ENCODE results near the gene RHOV.
A peak's percentile ranks its signal among the peaks of the same experiment; 100 is the strongest.

RHOV gene

DNA sequence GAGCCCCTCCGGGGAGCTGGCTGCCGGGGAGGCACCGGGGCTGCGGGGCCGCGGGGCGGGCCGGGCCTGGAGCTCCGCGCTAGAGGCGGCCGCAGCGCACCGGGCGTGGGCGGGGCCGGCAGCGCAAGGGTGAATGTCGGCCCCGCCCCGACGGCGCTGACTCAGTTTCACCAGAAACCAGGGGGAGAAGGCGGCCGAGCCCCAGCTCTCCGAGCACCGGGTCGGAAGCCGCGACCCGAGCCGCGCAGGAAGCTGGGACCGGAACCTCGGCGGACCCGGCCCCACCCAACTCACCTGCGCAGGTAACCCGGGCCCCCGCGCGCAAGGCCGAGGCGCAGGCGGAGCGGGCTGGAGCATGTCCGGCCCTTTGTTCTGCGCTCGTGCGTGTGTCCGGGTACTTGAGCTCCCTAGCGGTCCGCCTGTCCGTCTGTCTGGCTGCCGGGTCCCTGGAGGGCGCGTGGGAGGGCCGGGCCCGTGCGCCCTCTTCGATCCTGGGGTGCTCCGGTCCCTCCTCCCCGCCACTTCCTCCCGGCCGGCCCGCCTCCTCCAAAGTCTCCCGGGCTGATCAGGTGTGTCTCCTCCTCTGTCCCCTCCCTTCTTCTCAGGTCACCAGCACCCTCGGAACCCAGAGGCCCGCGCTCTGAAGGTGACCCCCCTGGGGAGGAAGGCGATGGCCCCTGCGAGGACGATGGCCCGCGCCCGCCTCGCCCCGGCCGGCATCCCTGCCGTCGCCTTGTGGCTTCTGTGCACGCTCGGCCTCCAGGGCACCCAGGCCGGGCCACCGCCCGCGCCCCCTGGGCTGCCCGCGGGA, 29.9 kb downstream of the RHOV start, which contains the start of gene SPINT1:
SPINT1 (plus strand) TSS at position 164 of the 811 bp plus-strand sequence; CDS start at position 671, 507 bp downstream.
- peak; percentile 70 for DNase-seq

DNA sequence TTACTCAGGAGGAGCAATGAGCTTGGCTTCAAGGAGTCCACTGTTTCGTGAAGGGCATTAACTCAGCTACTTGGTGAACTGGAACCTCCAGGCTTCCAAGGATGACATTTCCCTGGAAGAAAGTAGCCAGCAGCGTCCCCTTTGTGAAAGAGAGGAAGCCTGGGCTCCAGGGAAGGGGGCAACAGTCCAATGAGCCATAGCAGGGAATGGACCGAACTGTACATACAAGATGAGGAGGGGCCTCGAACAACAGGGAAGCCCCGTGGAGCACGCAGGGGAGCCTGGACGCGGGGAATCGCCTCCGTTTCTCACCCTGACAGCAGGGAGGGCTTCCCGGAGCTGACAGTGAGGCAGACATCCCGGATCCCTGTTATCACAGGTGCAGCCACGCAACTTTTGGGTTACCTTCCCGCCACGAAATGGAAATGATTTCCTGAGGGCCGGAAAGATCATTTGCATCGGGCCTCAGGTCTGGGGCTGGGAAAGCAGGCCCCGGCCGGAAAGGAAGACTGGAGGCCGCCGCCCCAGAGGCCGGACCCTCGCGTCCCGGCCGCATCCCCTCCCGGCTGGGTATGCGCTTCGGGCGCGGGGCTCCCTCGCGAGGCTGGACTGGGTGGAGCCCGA, 30.7 kb downstream of the RHOV start:
- no peak for DNase-seq

DNA sequence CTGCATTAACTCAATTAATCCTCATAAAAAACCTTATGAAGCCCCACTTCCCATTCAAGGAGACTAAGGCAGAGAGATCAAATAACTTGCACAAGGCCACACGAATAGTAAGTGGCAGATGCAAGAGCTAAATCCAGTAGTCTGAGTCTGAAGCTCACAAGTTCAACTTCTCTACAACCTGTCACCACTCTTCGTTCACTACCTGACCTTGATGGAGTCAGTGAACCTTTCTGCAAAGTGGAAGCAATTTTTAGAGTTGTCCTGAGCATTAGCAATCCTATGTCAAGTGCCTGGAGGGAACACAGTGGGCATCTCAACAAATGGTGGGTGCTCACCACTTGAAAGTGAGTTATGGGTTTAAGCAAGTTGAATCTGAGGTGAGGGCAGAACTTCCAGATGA, 32.3 kb downstream of the RHOV start:
- DNase-seq: no peak

DNA sequence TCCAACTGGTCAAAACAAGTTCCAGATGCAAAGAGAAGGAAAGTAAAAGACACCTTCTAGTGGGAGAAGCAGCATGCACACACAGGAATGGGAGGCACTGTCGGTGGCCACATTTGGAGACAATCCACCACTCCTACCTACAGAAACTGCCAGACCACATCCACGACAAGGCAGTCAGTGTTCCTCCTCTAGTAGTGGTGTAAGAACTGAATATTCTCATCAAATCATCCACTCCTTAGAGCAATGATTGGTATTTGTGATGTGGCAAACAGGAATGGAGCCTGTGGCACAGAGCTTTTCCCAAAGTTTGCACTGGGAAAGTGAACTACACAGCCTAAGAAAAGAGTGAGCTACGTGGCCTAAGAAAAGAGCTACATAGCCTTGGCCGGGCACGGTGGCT, 35.3 kb downstream of the RHOV start:
- no peak for DNase-seq

DNA sequence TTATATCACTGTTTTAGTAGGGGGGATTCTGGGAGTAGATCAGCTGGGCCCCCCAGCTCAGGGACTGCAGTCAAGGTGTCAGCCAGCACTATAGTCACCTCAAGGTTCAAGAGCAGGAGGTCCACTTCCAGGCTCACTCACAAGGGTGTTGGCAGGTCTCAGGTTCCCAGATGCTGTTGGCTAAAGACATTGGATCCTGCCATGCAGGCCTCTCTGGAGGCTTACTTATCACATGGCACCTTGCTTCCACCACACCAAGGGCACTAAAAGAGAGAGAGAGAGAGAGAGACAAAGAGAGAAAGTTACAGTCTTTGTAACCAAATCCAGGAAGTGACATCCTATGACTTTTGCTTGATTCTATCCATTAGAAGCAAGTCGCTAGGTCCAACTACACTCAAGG, 38.0 kb downstream of the RHOV start:
- DNase-seq: no peak

DNA sequence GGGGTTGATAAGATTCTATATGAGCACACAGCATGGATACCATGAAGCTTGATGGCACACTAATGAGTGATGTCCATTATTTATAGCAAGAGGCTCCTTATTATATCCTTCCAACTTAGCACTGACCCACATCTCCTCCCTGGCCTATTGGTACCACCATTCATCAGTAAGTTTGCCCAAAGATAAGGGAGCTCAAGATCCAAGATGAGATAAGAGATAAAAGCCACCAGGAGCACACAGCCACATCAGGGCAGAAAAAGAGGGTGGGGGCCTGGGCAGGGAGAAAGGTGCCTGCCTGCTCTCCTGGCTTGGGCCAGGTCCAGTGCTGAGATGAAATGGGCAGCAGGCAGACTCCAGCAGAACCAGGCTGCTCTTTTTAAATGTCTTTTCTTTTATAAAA, 41.1 kb downstream of the RHOV start:
- DNase-seq: no peak

DNA sequence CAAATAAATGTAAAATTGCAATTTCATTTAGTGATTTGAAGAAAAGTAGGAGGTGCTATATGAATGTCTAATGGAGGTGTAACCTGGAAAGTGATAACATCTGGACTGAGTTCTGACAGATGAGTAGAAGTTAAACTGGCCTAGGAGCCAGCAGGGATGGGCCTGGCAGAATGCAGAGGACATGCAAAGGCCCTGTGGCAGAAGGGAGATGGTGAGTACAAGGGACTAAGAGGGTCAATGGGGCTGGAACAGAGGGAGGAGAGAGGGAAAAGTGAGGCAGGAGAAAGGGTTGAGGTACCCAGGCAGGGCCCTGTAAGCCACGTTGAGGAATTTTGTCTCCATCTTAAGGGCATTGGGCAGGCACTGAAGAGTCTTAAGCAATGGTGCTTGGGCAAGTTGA, 42.2 kb downstream of the RHOV start:
- no peak for DNase-seq

DNA sequence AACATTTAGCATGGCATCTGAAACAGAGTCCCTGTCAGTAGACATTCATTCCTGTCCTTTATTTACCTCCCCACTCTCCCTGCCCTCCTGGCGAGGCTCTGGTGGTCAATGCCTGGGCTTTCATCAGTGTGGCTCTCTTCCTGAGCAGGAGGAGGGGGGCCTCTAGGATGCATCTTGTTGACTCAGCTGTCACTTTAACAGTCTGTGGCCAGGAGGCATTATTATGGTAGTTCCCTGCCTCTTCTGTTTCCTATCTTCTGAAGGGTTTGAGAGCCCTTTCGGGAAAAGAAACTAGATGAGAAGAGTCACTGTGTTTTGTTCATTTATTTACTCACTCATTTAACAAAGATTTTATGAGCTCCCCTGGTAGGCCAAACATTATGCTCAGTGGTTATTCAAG, 43.1 kb downstream of the RHOV start:
- no peak for DNase-seq

DNA sequence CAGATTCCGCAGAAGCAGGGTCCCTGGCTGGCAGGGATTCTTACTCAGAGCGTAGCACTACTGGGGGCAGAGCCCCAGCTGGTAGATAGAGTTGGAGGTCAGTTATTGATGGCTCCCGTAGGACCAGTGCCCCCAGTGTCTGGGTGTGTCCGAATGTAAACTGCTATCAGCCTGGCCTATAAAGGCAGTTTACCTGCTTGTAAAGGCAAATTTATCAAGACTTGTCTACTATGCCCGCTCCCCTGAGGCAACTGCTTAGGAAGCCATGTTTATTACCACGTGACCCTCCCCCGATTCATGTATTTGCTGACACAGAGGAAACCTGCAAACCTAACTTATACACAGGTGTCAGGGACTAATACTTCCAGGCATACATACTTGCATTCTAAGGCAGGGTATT, 44.9 kb downstream of the RHOV start:
- no peak for DNase-seq

DNA sequence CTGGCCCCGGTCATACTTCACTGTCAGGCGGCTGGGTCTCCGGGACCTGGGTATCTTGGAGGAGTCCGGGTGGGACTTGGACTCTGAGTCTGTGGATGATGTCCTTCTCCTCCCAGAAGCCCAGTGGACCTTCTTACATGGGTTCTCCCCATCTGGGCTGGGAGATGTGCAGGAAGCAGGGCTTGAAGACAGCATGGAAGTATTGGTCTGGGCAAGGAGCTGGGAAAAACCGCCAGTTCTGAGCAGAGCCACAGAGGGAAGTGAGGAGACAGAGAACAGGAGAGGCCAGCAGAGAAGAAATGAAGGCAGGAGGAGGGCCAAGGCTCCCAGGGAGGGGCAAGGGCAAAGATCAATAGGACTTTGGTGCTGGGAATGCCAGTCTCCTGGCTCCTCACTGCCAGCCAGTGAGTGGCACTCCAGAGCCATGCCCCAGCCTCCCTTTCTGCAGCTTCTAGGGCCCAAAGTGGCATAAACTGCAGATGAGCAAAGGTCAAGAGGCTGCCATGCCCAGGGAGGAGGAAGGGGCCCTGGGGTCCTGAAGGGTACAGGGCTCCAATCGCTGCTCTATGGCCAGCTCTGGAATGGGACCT, 45.5 kb downstream of the RHOV start, which contains the start of gene PPP1R14D:
PPP1R14D (minus strand) TSS at position 262 of the 590 bp plus-strand sequence; CDS start at position 195, 67 bp downstream.
- no peak for DNase-seq

DNA sequence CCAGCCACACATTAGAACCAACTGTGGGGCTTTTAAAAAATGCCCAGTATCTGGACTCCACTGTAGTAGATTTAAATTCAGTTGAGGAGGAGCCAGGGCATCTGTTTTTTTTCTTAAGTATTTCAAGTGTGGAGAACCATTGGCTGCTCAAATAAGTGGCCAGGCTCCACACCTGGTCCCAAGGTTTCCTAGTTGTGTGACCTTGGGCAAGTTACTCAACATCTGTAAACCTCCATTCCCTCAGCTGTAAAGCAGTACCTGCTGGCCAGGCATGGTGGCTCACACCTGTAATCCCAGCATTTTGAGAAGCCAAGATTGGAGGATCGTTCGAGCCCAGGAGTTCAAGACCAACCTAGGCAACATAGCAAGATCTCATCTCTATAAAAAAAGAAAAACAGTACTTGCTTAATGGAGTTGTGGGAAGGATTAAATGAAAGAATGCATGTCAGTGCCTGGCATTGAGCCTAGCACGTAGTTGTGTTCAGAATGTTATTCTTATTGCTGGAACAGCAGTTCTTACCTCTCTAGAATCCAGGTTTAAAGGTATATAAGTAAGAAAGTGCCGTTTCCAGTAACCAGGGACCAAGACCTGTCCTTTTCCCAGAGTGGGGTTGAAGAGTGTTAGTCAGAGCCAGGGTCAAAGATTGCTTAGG, 47.5 kb downstream of the RHOV start:
- no peak for DNase-seq

DNA sequence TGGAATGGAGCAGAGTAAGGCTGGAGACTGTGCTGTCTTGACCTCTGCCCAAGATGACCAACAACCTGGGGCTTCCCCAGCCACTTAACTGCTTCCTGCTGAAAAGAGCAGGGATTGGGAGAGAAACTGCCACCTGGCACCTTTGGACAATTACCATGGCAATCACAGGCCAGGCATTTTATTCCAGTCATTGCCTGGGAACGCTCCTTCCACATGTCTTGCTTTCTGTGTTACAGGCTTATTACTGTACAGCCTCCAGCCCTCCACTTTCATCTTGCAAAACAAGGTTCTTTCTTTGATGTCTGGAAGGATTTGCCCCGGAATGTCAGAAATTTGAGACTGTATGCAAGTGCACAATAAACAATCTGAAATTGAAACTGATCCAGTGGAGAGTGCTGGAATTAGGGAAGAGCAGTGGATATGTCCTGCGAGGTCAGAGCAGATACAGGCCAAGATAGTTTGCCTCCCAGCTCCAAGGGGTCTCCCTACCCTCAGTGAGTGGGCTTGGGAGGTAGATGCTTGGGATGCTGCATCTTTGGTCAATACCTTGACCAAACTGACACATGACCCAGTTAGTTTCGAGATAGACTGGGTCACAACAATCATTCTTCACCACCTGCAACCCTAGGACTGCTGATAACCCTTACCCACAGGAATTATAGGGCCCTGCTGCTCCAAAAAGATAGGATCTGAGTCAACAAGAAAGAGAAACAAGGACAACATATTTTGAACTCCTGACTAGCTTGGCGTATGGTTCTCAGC, 48.2 kb downstream of the RHOV start:
- DNase-seq: peak; percentile 80

DNA sequence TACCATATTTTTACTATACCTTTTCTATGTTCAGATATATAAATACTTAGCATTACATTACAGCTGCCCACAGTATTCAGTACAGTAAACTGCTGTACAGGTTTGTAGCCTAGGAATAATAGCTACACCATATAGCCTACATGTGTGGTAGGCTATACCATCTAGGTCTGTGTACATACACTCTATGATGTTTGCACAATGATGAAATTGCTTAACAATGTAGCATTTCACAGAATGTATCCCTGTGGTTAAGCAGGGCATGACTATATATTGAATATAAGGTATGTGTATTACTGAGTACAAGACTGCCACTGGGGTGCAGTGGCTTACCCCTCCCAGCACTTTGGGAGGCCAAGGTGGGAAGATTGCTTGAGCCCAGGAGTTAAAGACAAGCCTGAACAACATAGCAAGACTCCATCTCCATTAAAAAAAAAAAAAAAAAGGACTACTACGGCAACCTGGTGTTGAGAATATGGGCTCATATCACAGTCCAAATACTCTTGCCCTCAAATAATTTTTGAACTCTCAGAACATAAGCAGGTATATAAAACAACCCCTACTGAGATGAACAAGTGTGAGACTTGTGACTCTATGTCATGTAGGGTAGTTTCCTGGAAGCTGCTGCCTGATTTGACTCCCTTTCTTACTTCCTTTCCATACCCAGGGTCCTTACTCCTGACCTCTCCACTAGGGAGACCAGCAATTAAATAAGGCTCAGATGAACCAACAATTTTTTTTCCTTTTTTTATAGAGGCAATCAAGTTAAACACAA, 50.3 kb downstream of the RHOV start:
- no peak for DNase-seq
